ENCODE results near the gene HAVCR2.

The HAVCR2 gene

DNA sequence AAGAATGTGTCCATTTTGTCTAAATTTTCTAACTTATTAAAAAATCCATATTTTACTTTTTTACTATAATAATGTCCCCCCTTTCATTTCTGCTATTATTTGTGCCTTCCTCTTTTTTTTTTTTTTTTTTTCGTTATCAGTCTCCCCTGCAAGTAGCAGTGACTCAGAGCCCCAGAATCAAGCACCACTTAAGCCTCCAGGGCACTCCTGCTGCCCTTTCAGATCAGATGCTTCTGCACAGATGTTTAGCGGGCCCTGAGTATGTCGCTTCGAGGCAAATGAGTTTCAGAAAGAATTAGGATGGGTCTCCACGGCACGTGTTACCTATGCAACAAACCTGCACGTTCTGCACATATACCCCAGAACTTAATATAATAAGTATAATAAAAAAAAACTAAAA, 22.1 kb upstream of the HAVCR2 start:
- no peaks in the 10 kb centered on the region for H4K20me1 ChIP-seq
- no peak for TF ChIP-seq Cebpa-rat (IDR thresholded peaks at IDR 0.05)
- no peak overlapping the region for H3K4me2 ChIP-seq
- H3K9me3 ChIP-seq = no peaks in the 10 kb centered on the region
- H3K36me3 ChIP-seq = no peaks in the 10 kb centered on the region
- no peak overlapping the region for H3K9ac ChIP-seq
- no peak overlapping the region for H3K4me3 ChIP-seq
- H3K27me3 ChIP-seq = no peaks in the 10 kb centered on the region
- H3K27ac ChIP-seq = no peak overlapping the region
- H3K4me1 ChIP-seq = peaks cover 41% of the 10 kb centered on the region

DNA sequence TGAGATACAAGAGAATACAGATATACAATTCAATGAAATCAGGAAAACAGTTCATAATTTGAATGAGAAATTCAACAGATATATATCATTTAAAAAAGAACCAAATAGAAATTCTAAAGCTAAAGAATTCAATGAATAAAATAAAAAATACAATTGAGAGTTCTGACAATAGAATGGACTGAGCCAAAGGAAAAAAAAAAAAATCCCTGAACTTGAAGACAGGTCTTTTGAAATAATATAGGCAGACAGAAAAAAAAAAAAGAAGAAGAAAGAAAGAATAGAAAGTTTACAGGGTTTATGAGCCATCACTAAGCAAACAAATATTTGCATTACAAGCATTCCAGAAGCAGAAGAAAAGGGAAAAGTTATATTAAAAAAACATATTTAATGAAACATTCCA, 12.9 kb upstream of the HAVCR2 start:
- Histone ChIP-seq H3K36me3 (0 out of 2 replicates have a peak, but pooled peaks cover 4% of the 10 kb centered on the region), H3K27me3 (no peaks in the 10 kb centered on the region), H3K4me3 (no peak overlapping the region), H3K4me1 (no peaks in the 10 kb centered on the region), H3K9me3 (peaks cover 34% of the 10 kb centered on the region), H3K4me2 (no peak overlapping the region), H4K20me1 (no peaks in the 10 kb centered on the region), H3K27ac (no peak overlapping the region), H3K9ac (no peak overlapping the region)
- TF ChIP-seq Cebpa-rat (IDR thresholded peaks at IDR 0.05) = no peak

DNA sequence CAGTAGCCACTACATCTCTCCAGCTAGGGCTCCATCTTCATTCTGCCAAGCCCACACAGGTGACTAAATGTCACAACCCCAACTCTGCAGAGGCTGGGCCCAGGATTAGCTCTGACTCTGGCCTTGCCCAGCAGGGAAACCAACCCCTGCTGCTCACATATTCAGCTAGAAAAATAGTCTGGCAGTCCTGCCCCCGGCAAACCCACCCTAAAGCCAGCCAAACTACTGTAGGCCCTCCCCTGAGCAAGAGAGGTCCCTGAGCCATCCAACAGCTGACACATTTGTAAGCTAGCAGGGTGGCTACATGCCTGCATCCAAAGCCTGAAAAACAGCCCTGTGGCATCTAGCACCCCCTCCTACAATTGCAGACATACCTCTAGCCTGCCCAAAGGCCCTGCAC, 11.3 kb upstream of the HAVCR2 start:
- H3K4me1 ChIP-seq = no peaks in the 10 kb centered on the region
- no peak overlapping the region for H3K27ac ChIP-seq
- no peak for TF ChIP-seq Cebpa-rat (IDR thresholded peaks at IDR 0.05)

DNA sequence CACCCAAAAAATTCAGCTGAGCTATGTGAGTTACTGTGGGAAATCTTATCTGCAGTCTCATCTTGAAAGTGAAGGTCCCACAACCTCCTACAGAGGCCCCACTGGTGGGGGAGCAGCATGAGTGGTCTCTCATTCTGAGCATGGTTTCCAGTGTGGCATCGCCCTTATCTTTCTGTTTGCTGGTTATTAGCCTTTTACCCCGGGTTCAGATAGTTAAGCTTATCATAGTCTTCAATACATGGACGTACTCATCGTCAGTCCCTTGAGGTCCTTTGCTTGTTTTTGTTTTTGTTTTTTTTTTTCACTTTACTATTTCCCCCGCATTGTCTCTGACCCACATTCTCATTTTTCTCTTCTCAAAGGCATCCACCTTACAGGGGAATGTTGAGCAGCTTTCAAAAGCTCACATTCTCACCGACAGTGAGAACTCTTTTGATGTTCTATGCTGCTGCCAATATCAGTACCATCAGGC, 7.7 kb upstream of the HAVCR2 start:
- no peaks in the 10 kb centered on the region for H3K27me3 ChIP-seq
- TF ChIP-seq Cebpa-rat (IDR thresholded peaks at IDR 0.05) = no peak
- no peak overlapping the region for H3K4me3 ChIP-seq
- no peaks in the 10 kb centered on the region for H4K20me1 ChIP-seq
- peaks cover 22% of the 10 kb centered on the region for H3K9me3 ChIP-seq
- H3K36me3 ChIP-seq = 0 out of 2 replicates have a peak, but pooled peaks cover 4% of the 10 kb centered on the region
- no peak overlapping the region for H3K4me2 ChIP-seq
- no peaks in the 10 kb centered on the region for H3K4me1 ChIP-seq
- H3K9ac ChIP-seq = no peak overlapping the region
- H3K27ac ChIP-seq = no peak overlapping the region

More for the DNA sequence above, 11.3 kb upstream of the HAVCR2 start:
- Histone ChIP-seq H3K36me3 (0 out of 2 replicates have a peak, but pooled peaks cover 4% of the 10 kb centered on the region), H3K27me3 (no peaks in the 10 kb centered on the region), H3K9ac (no peak overlapping the region), H3K9me3 (peaks cover 34% of the 10 kb centered on the region), H3K4me2 (no peak overlapping the region), H3K4me3 (no peak overlapping the region), H4K20me1 (no peaks in the 10 kb centered on the region)

DNA sequence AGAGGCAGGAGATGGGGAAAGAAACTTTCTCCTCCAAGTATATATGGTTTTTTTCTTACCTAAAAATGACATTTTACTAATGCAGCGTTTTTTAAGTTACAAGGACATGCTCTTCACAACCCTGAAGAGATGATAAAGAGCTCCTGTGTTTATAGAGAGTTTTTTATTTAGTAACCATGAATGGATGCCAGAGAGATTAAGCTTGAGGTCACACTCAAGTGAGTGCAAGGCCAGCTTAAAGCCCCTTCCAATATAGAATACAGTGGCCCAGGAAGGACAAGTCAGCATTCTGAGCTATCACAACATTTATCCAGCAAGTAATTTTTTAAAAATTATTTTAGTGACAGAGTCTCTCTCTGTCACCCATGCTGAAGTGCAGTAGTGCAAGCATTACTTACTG, 6.7 kb upstream of the HAVCR2 start:
- Histone ChIP-seq H3K27me3 (no peaks in the 10 kb centered on the region), H3K27ac (no peak overlapping the region), H3K4me1 (no peaks in the 10 kb centered on the region), H4K20me1 (no peaks in the 10 kb centered on the region), H3K9ac (no peak overlapping the region), H3K36me3 (no peaks in the 10 kb centered on the region), H3K4me3 (no peak overlapping the region), H3K9me3 (peaks cover 12% of the 10 kb centered on the region), H3K4me2 (no peak overlapping the region)
- TF ChIP-seq Cebpa-rat (IDR thresholded peaks at IDR 0.05) = no peak

DNA sequence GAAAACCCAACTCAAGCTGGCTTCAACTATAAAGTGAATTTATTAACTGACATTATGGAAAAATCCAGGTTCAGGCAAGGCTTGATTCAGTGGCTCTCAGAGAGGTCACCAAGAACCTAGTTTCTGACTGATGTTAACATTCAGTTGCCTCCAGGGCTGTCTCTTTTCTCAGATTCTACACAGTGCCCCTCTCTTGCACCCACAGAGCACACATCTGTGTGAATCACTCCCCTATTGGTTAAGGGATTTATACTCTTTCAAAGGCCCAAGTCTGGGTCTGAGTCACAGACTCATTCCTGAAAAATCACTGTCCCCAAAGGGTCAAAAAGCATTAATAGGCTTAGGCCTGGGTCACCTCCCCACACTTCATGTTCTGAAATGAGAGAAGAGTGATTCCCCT, 6.2 kb upstream of the HAVCR2 start:
- H4K20me1 ChIP-seq = no peaks in the 10 kb centered on the region
- H3K36me3 ChIP-seq = no peaks in the 10 kb centered on the region
- peaks cover 4% of the 10 kb centered on the region for H3K4me1 ChIP-seq
- no peaks in the 10 kb centered on the region for H3K27me3 ChIP-seq
- no peak overlapping the region for H3K4me3 ChIP-seq
- peaks cover 7% of the 10 kb centered on the region for H3K9me3 ChIP-seq
- no peak for TF ChIP-seq Cebpa-rat (IDR thresholded peaks at IDR 0.05)
- H3K27ac ChIP-seq = no peak overlapping the region
- H3K9ac ChIP-seq = no peak overlapping the region
- H3K4me2 ChIP-seq = no peak overlapping the region

DNA sequence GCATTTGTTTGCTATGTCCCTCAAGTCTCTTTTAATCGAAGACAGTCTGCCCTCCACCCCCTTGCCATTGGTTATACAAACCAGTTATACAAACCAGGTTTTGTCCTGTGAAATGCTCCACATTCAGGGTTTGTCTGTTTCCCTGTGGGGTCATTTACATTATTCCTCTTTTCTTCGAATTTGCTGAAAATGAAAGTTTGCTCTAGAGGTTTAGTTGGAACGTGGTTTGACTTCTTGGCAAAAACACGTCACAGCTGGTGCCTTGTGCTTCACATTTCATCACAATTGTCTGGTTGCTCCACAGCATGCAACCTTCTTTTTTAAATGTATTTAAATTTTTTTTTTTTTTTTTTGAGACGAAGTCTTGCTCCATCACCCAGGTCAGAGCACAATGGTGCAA, 4.2 kb upstream of the HAVCR2 start:
- no peak for TF ChIP-seq Cebpa-rat (IDR thresholded peaks at IDR 0.05)
- Histone ChIP-seq H3K4me3 (no peak overlapping the region), H3K36me3 (no peaks in the 10 kb centered on the region), H3K4me2 (no peak overlapping the region), H4K20me1 (no peaks in the 10 kb centered on the region), H3K4me1 (peaks cover 24% of the 10 kb centered on the region), H3K9ac (no peak overlapping the region), H3K27ac (no peak overlapping the region), H3K27me3 (no peaks in the 10 kb centered on the region), H3K9me3 (no peaks in the 10 kb centered on the region)

DNA sequence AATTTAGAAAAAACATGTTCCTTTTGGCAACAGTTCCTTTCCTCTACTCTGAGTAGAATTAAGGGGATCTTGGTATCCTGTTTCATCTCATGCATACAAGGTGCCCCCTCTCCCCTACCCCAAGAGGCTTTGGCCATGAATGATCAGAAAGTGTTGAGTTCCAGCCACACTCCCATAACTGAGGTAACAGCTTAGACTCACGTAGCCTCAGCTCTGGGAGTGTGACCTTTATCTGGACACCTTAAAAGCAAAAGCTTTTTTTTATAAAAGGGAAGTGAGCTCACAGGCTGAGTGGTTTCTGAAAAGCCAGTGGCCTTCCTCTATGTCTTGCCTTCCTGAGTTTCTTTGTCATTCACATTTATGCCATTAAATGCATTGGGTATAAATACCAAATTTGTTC, 900 bp upstream of the HAVCR2 start:
- no peak overlapping the region for H3K9ac ChIP-seq
- no peaks in the 10 kb centered on the region for H3K27me3 ChIP-seq
- H3K4me2 ChIP-seq = peak overlapping the region; percentile 56
- no peak for TF ChIP-seq Cebpa-rat (IDR thresholded peaks at IDR 0.05)
- no peaks in the 10 kb centered on the region for H3K9me3 ChIP-seq
- H3K4me1 ChIP-seq = peaks cover 24% of the 10 kb centered on the region
- H3K36me3 ChIP-seq = no peaks in the 10 kb centered on the region
- H3K4me3 ChIP-seq = no peak overlapping the region
- H3K27ac ChIP-seq = peak overlapping the region; percentile 32; the same call in 1 of the 2 replicates
- H4K20me1 ChIP-seq = no peaks in the 10 kb centered on the region

DNA sequence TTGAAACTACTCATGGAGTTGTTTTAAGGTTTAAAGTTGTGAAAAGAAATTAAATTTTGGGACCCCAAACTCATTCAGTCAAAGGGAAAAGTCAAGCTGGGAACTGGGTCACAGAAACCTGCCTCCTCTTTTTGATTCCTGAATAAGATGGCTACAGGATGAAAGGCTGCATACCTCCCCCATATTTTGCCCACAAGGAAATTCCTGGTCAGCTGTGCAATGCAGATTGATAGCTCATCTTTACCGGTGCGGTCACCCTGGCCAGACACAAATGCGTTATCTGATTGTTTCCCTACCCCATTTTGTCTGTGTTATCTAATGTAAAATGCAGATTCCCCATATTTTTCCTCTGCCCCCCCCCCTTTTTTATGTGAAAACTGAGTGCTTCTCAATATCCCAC, 1.3 kb downstream of the HAVCR2 start:
- H3K4me2 ChIP-seq = no peak overlapping the region
- no peaks in the 10 kb centered on the region for H3K9me3 ChIP-seq
- H3K4me1 ChIP-seq = peaks cover 24% of the 10 kb centered on the region
- H3K27ac ChIP-seq = no peak overlapping the region
- H3K9ac ChIP-seq = no peak overlapping the region
- no peak overlapping the region for H3K4me3 ChIP-seq
- H4K20me1 ChIP-seq = no peaks in the 10 kb centered on the region
- TF ChIP-seq Cebpa-rat (IDR thresholded peaks at IDR 0.05) = no peak
- no peaks in the 10 kb centered on the region for H3K36me3 ChIP-seq
- no peaks in the 10 kb centered on the region for H3K27me3 ChIP-seq

DNA sequence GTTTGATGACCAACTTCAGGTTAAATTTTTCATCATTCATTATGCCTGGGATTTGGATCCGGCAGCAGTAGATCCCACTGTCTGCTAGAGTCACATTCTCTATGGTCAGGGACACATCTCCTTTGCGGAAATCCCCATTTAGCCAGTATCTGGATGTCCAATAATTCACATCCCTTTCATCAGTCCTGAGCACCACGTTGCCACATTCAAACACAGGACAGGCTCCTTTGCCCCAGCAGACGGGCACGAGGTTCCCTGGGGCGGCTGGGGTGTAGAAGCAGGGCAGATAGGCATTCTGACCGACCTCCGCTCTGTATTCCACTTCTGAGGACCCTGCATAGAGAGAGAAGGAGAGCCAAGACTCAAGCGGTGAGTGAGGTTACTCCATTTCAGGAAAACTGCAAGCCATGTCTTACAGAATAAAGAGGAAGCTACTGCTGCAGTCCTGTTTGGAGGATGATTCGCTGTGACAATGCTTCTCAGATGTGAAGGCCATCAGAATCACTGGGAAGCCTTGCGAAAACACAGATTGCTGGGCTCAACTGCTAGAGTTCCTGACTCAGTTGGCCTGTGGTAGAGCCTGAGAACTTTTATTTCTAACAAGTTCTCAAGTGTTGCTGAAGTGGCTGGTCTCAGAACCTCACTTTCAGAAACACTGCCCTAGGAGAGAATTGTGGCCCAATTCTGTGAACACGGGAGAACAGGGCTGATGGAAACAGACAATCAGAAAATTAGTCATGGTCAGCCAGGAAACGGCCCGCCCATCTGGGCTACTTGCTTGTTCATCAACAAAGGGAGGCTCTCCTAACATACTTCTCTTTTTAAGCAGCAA, 2.0 kb downstream of the HAVCR2 start:
- H3K4me1 ChIP-seq = peaks cover 24% of the 10 kb centered on the region
- H3K4me2 ChIP-seq = no peak overlapping the region
- H3K27me3 ChIP-seq = no peaks in the 10 kb centered on the region
- no peak overlapping the region for H3K27ac ChIP-seq
- no peak overlapping the region for H3K4me3 ChIP-seq
- no peak for TF ChIP-seq Cebpa-rat (IDR thresholded peaks at IDR 0.05)
- H3K9ac ChIP-seq = no peak overlapping the region
- H3K36me3 ChIP-seq = no peaks in the 10 kb centered on the region
- H4K20me1 ChIP-seq = no peaks in the 10 kb centered on the region
- H3K9me3 ChIP-seq = no peaks in the 10 kb centered on the region

Data from BLaER1 (cell line).